ENCODE results near the gene TNFRSF9.

DNA sequence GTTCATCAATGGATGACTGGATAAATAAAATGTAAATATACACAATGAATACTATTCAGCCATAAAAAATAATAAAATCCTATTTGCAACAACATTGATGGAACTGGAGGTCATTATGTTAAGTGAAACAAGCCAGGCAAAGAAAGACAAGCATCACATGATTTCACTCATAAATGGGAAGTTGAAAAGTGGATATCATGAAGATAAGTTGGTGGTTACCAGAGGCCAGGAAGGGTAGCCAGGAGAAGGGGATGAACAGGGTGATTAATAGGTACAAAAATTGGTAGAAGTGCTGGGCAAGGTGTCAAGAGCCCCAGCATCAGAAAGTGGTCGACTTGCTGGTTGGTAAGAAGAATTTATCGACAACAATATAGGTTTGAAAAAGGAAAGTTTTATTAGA is 19.5 kb upstream of the TNFRSF9 start:
- TF ChIP-seq, protein P1, sequence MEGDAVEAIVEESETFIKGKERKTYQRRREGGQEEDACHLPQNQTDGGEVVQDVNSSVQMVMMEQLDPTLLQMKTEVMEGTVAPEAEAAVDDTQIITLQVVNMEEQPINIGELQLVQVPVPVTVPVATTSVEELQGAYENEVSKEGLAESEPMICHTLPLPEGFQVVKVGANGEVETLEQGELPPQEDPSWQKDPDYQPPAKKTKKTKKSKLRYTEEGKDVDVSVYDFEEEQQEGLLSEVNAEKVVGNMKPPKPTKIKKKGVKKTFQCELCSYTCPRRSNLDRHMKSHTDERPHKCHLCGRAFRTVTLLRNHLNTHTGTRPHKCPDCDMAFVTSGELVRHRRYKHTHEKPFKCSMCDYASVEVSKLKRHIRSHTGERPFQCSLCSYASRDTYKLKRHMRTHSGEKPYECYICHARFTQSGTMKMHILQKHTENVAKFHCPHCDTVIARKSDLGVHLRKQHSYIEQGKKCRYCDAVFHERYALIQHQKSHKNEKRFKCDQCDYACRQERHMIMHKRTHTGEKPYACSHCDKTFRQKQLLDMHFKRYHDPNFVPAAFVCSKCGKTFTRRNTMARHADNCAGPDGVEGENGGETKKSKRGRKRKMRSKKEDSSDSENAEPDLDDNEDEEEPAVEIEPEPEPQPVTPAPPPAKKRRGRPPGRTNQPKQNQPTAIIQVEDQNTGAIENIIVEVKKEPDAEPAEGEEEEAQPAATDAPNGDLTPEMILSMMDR (IDR thresholded peaks at IDR 0.05; ENCODE audit: low read depth, low read length, missing input control), result no peak
- TF ChIP-seq, protein P2, sequence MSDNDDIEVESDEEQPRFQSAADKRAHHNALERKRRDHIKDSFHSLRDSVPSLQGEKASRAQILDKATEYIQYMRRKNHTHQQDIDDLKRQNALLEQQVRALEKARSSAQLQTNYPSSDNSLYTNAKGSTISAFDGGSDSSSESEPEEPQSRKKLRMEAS (IDR thresholded peaks at IDR 0.05), result no peak
- TF ChIP-seq FOXA1 (IDR thresholded peaks at IDR 0.05), result no peak
- TF ChIP-seq EGR1 (IDR thresholded peaks at IDR 0.05; ENCODE audit: low read depth in 2 of 2), result no peak
- TF ChIP-seq, protein P3, sequence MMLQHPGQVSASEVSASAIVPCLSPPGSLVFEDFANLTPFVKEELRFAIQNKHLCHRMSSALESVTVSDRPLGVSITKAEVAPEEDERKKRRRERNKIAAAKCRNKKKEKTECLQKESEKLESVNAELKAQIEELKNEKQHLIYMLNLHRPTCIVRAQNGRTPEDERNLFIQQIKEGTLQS (IDR thresholded peaks at IDR 0.05), result no peak
- TF ChIP-seq YY1 (IDR thresholded peaks at IDR 0.05), result no peak
- TF ChIP-seq RAD21 (IDR thresholded peaks at IDR 0.05), result no peak
- TF ChIP-seq, protein P4, sequence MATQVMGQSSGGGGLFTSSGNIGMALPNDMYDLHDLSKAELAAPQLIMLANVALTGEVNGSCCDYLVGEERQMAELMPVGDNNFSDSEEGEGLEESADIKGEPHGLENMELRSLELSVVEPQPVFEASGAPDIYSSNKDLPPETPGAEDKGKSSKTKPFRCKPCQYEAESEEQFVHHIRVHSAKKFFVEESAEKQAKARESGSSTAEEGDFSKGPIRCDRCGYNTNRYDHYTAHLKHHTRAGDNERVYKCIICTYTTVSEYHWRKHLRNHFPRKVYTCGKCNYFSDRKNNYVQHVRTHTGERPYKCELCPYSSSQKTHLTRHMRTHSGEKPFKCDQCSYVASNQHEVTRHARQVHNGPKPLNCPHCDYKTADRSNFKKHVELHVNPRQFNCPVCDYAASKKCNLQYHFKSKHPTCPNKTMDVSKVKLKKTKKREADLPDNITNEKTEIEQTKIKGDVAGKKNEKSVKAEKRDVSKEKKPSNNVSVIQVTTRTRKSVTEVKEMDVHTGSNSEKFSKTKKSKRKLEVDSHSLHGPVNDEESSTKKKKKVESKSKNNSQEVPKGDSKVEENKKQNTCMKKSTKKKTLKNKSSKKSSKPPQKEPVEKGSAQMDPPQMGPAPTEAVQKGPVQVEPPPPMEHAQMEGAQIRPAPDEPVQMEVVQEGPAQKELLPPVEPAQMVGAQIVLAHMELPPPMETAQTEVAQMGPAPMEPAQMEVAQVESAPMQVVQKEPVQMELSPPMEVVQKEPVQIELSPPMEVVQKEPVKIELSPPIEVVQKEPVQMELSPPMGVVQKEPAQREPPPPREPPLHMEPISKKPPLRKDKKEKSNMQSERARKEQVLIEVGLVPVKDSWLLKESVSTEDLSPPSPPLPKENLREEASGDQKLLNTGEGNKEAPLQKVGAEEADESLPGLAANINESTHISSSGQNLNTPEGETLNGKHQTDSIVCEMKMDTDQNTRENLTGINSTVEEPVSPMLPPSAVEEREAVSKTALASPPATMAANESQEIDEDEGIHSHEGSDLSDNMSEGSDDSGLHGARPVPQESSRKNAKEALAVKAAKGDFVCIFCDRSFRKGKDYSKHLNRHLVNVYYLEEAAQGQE (IDR thresholded peaks at IDR 0.05), result no peak
- no peak for TF ChIP-seq GABPA (IDR thresholded peaks at IDR 0.05 in 1 of 2, conservative IDR thresholded peaks at IDR 0.05 in 1 of 2)
- no peak for TF ChIP-seq JUND (IDR thresholded peaks at IDR 0.05)
- no peak for TF ChIP-seq TAF1 (conservative IDR thresholded peaks at IDR 0.05)
- no peak for TF ChIP-seq RXRA (IDR thresholded peaks at IDR 0.05)
- no peak for TF ChIP-seq SP1 (IDR thresholded peaks at IDR 0.05)
- TF ChIP-seq, protein P5, sequence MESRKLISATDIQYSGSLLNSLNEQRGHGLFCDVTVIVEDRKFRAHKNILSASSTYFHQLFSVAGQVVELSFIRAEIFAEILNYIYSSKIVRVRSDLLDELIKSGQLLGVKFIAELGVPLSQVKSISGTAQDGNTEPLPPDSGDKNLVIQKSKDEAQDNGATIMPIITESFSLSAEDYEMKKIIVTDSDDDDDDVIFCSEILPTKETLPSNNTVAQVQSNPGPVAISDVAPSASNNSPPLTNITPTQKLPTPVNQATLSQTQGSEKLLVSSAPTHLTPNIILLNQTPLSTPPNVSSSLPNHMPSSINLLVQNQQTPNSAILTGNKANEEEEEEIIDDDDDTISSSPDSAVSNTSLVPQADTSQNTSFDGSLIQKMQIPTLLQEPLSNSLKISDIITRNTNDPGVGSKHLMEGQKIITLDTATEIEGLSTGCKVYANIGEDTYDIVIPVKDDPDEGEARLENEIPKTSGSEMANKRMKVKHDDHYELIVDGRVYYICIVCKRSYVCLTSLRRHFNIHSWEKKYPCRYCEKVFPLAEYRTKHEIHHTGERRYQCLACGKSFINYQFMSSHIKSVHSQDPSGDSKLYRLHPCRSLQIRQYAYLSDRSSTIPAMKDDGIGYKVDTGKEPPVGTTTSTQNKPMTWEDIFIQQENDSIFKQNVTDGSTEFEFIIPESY (IDR thresholded peaks at IDR 0.05), result no peak
